Ramos (cell line): ENCODE data around the gene PRRG4.

ENCODE experiments used
- in situ Hi-C: fragments of 300-500 bp; cut with MboI; formaldehyde crosslinking; loops from one replicate; pipeline ENCODE4 v1.14.3; 2022; ENCODE audit warnings: low sequenced_read_pairs; ENCODE audit not compliant: unreplicated experiment

The PRRG4 gene

GRCh38 chr11:32905028-32905667 lies 75.4 kb downstream of the PRRG4 start:
- in situ Hi-C loops: no loop called here
